ENCODE data around the gene DPM3.

DNA sequence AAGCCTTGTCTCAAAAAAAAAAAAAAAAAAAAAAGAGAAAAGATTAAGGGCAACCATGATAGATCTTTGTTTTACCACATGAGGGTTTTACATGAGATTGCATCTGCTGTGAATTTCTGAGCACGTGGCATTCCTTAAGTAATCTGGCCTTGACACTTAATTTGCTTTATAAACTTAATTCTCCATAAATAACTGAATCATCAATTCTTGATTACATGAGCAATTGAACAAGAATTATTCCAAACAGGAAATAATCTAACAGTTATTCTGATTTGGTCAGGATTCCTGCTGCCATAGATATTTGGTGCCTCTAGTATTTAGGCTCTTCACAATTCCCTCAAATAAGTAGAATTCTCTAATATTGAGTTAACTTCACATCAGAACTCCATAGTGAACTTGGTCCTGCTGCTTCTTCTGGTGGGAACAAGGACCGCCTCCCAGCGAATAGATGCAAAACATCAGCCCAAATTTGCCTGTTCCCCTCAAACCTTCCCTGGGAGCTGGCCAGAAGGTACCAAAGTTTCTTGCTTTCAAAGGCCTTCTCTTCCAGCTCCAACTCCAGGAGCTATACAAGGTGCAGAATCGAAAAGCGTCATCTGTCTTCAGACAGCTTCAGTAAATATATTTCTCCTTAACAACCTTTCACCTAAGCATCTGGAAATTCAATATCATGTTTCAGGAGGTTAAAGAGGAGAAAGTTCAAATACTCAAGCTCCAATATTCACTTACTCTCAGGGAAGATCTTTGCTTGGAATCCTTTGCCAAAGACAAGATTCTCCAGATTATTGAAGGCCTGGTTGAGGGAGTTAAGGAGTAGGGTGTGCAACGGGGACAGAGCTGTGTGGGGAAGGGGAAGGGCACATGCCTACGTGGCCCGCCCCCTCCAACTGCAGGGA lies 31.8 kb upstream of the DPM3 start:
- TF ChIP-seq, protein P1, sequence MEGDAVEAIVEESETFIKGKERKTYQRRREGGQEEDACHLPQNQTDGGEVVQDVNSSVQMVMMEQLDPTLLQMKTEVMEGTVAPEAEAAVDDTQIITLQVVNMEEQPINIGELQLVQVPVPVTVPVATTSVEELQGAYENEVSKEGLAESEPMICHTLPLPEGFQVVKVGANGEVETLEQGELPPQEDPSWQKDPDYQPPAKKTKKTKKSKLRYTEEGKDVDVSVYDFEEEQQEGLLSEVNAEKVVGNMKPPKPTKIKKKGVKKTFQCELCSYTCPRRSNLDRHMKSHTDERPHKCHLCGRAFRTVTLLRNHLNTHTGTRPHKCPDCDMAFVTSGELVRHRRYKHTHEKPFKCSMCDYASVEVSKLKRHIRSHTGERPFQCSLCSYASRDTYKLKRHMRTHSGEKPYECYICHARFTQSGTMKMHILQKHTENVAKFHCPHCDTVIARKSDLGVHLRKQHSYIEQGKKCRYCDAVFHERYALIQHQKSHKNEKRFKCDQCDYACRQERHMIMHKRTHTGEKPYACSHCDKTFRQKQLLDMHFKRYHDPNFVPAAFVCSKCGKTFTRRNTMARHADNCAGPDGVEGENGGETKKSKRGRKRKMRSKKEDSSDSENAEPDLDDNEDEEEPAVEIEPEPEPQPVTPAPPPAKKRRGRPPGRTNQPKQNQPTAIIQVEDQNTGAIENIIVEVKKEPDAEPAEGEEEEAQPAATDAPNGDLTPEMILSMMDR (IDR thresholded peaks at IDR 0.05): no peak
- no peak for TF ChIP-seq POLR2AphosphoS5 (IDR thresholded peaks at IDR 0.05)
- no peak for TF ChIP-seq POLR2A (IDR thresholded peaks at IDR 0.05)
- no peak for TF ChIP-seq EP300 (IDR thresholded peaks at IDR 0.05)
